H1 (cell line): ENCODE measurements around the gene ADAMTS17.

ENCODE experiments used
- ASH2L ChIP-seq: fragments of 200-600, 300-600 bp; sonication (generic); IDR thresholded peaks from one replicate; pipeline ENCODE4 v1.7.1; 2017; ENCODE audit warnings: low read length
- CTCF ChIP-seq, 3 experiments: IDR thresholded peaks; 1 replicate in 2 of 3; 2 replicates in 1 of 3; pipeline versions ENCODE4 v1.5.1 to v1.6.1; 2011; ENCODE audit warnings: low read length in 3 of 3, mild to moderate bottlenecking in 3 of 3, inconsistent platforms in 2 of 3, low read depth in 1 of 3, moderate library complexity in 1 of 3; ENCODE audit not compliant: insufficient read depth in 1 of 3; ENCODE audit errors: control extremely low read depth in 1 of 3
- MAFK ChIP-seq: IDR thresholded peaks from 2 replicates; pipeline ENCODE4 v1.6.1; 2012; ENCODE audit warnings: low read depth, mild to moderate bottlenecking, improper control_type of control experiment, low read length

DNA sequence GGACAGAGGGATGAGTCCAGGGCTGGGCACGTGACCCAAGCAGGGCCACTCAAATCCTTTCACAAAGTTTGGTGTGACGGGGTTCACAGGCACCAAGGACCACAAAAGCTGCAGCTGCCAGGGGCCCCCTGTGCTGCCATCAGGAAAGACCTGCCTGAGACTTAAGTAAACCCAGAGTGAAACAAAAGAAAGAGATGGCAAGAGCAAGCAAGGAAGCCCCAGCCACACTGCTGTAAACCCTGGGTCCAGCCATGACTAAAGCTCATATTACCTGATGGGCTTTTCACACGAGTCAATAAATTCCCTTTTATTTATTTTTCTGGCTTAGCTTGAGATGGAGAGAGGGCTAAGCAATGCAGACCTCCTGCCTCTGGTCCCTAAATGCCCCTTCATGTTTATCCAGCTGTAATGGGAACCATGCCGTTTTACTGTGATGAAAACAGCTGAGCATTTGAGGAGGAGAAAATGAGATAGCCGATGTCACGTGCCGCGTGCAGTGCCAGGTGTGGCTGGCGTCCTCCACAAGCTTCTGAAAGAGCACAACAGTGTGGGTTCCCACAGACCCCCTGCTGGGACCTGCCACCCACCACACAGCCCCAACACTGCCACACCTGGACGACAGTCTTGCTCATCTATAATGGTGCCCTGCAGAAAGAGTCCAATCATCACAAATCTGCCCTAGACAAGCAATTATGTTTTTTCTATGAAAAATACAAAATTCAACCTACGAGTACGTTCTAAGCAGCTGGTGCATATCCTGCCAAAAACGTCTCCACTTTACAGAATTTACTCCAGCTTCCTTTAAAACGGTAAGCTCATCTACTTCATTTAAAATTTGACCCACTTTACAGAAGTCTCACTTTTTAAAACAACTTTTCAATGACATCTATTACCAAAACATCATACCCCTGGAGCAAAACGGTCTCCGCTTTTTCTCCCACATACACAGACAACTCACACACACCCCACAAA lies 34.2 kb downstream of the ADAMTS17 start:
- TF ChIP-seq MAFK, result no peak
- no peak for TF ChIP-seq ASH2L
- no peak for TF ChIP-seq CTCF (IDR thresholded peaks at IDR 0.05; ENCODE audit: control extremely low read depth in 1 of 3, insufficient read depth in 1 of 3, low read depth in 1 of 3, low read length in 3 of 3)
